ENCODE data around the gene CEACAM16.

The CEACAM16 gene

GRCh38 chr19:44748426-44749254 lies 49.7 kb downstream of the CEACAM16 start, which contains the start of gene BCL3:
Gene BCL3, plus strand, starts transcription at chr19:44748708. Its CDS starts 83 bp downstream, at chr19:44748791.
- H3K4me3 ChIP-seq (ENCODE audit: low read length): peak within 1 kb of the TSS; percentile 65
- DNase-seq (ENCODE audit: low read depth): no peak
- no peak for TF ChIP-seq CTCF (conservative IDR thresholded peaks at IDR 0.05; ENCODE audit: low read depth, low read length)

GRCh38 chr19:44749292-44749691 lies 50.3 kb downstream of the CEACAM16 start:
- TF ChIP-seq CTCF (conservative IDR thresholded peaks at IDR 0.05; ENCODE audit: low read depth, low read length): no peak
- H3K4me3 ChIP-seq (ENCODE audit: low read length): peak overlapping the region; percentile 65
- DNase-seq (ENCODE audit: low read depth): no peak

GRCh38 chr19:44749994-44750393 lies 51.0 kb downstream of the CEACAM16 start:
- peak overlapping the region; percentile 65 for H3K4me3 ChIP-seq (ENCODE audit: low read length)
- TF ChIP-seq CTCF (conservative IDR thresholded peaks at IDR 0.05; ENCODE audit: low read depth, low read length): no peak
- no peak for DNase-seq (ENCODE audit: low read depth)

- no peak for TF ChIP-seq CTCF (conservative IDR thresholded peaks at IDR 0.05; ENCODE audit: low read depth, low read length)
- no peak for DNase-seq (ENCODE audit: low read depth)
- H3K4me3 ChIP-seq (ENCODE audit: low read length): no peak overlapping the region
Observed at GRCh38 chr19:44752123-44752815, 53.3 kb downstream of the CEACAM16 start.

- H3K4me3 ChIP-seq (ENCODE audit: low read length): peak overlapping the region; percentile 28
- DNase-seq (ENCODE audit: low read depth): peak; percentile 87
- peak; percentile 10 for TF ChIP-seq CTCF (conservative IDR thresholded peaks at IDR 0.05; ENCODE audit: low read depth, low read length)
Observed at GRCh38 chr19:44752816-44753625, 54.1 kb downstream of the CEACAM16 start.

GRCh38 chr19:44753626-44753931 lies 54.6 kb downstream of the CEACAM16 start:
- no peak for TF ChIP-seq CTCF (conservative IDR thresholded peaks at IDR 0.05; ENCODE audit: low read depth, low read length)
- H3K4me3 ChIP-seq (ENCODE audit: low read length): peak overlapping the region; percentile 28
- no peak for DNase-seq (ENCODE audit: low read depth)
